H9 (cell line): ENCODE results near the gene SLC6A18. TPM values are rescaled to one million over a fixed set of nuclear protein-coding genes. Genes with fewer than 3 reads are reported as not detected.

ENCODE experiments used
- DNase-seq: peaks from one replicate; pipeline ENCODE4 v3.0.0-alpha.2; 2017
- H2AFZ ChIP-seq: one replicate; pipeline ENCODE4 v1.6.1; 2013; ENCODE audit warnings: mild to moderate bottlenecking, low read length, control low read depth, moderate library complexity
- H2AK5ac ChIP-seq: 2 replicates; pipeline ENCODE4 v1.6.1; 2013; ENCODE audit warnings: low read length, control low read depth, mixed read lengths; ENCODE audit not compliant: insufficient read length
- H2BK120ac ChIP-seq: one replicate; pipeline ENCODE4 v1.6.1; 2013; ENCODE audit warnings: low read depth, mild to moderate bottlenecking, low read length, control low read depth, inconsistent platforms; ENCODE audit not compliant: poor library complexity, severe bottlenecking
- H2BK12ac ChIP-seq: 2 replicates; pipeline ENCODE4 v1.6.1; 2013; ENCODE audit warnings: low read length, control low read depth, mixed read lengths, low read depth; ENCODE audit not compliant: insufficient read length
- H2BK15ac ChIP-seq: 2 replicates; pipeline ENCODE4 v1.6.1; 2013; ENCODE audit warnings: low read depth, low read length, control low read depth
- H2BK20ac ChIP-seq: one replicate; pipeline ENCODE4 v1.6.1; 2013; ENCODE audit warnings: low read depth, mild to moderate bottlenecking, low read length, control low read depth, inconsistent platforms; ENCODE audit not compliant: poor library complexity, severe bottlenecking
- H2BK5ac ChIP-seq: 2 replicates; pipeline ENCODE4 v1.6.1; 2013; ENCODE audit warnings: low read length, control low read depth, mixed read lengths; ENCODE audit not compliant: insufficient read length
- H3K14ac ChIP-seq: 2 replicates; pipeline ENCODE4 v1.6.1; 2013; ENCODE audit warnings: low read length, control low read depth; ENCODE audit not compliant: insufficient read depth
- H3K18ac ChIP-seq: 2 replicates; pipeline ENCODE4 v1.6.1; 2013; ENCODE audit warnings: low read depth, mild to moderate bottlenecking, mixed read lengths, low read length, control low read depth; ENCODE audit not compliant: insufficient read length
- H3K23ac ChIP-seq: 2 replicates; pipeline ENCODE4 v1.6.1; 2013; ENCODE audit warnings: low read length, control low read depth, mixed read lengths, low read depth; ENCODE audit not compliant: insufficient read length
- H3K23me2 ChIP-seq: 2 replicates; pipeline ENCODE4 v1.6.1; 2013; ENCODE audit warnings: low read depth, mild to moderate bottlenecking, mixed read lengths, low read length, control low read depth; ENCODE audit not compliant: insufficient read length, poor library complexity, severe bottlenecking
- H3K27ac ChIP-seq: 2 replicates; pipeline ENCODE4 v1.5.1; 2013; ENCODE audit warnings: low read length, control low read depth, mixed read lengths, low read depth; ENCODE audit not compliant: insufficient read length
- H3K27me3 ChIP-seq: 2 replicates; pipeline ENCODE4 v1.6.1; 2013; ENCODE audit warnings: low read length, control low read depth, inconsistent platforms; ENCODE audit not compliant: insufficient read depth
- H3K4ac ChIP-seq: 2 replicates; pipeline ENCODE4 v1.6.1; 2013; ENCODE audit warnings: low read depth, mild to moderate bottlenecking, control low read depth, inconsistent platforms, low read length, moderate library complexity
- H3K4me1 ChIP-seq: 2 replicates; pipeline ENCODE4 v1.6.1; 2013; ENCODE audit warnings: low read length, control low read depth, inconsistent platforms; ENCODE audit not compliant: insufficient read depth
- H3K4me2 ChIP-seq: 2 replicates; pipeline ENCODE4 v1.6.1; 2013; ENCODE audit warnings: low read length, control low read depth, mixed read lengths; ENCODE audit not compliant: insufficient read length, insufficient read depth
- H3K56ac ChIP-seq: 2 replicates; pipeline ENCODE4 v1.6.1; 2013; ENCODE audit warnings: low read depth, mild to moderate bottlenecking, mixed read lengths, low read length, control low read depth; ENCODE audit not compliant: insufficient read length
- H3K79me1 ChIP-seq: 2 replicates; pipeline ENCODE4 v1.6.1; 2013; ENCODE audit warnings: low read depth, mild to moderate bottlenecking, moderate library complexity, low read length, control low read depth, inconsistent platforms; ENCODE audit not compliant: insufficient read depth, poor library complexity, severe bottlenecking
- H3K79me2 ChIP-seq: 2 replicates; pipeline ENCODE4 v1.6.1; 2013; ENCODE audit warnings: low read length, control low read depth, inconsistent platforms; ENCODE audit not compliant: insufficient read depth
- H3K9ac ChIP-seq: 2 replicates; pipeline ENCODE4 v1.6.1; 2013; ENCODE audit warnings: low read length, control low read depth, mixed read lengths; ENCODE audit not compliant: insufficient read length; ENCODE audit errors: extremely low read depth
- H3K9me3 ChIP-seq: one replicate; pipeline ENCODE4 v1.6.1; 2013; ENCODE audit warnings: low read depth, low read length, inconsistent platforms; ENCODE audit not compliant: control insufficient read depth
- H3T11ph ChIP-seq: one replicate; pipeline ENCODE4 v1.6.1; 2013; ENCODE audit warnings: mild to moderate bottlenecking, low read length, control low read depth, inconsistent platforms
- H4K20me1 ChIP-seq: one replicate; pipeline ENCODE4 v1.6.1; 2013; ENCODE audit not compliant: control insufficient read depth, insufficient read length, insufficient read depth
- H4K5ac ChIP-seq: 2 replicates; pipeline ENCODE4 v1.6.1; 2013; ENCODE audit warnings: low read depth, mild to moderate bottlenecking, mixed read lengths, low read length, control low read depth; ENCODE audit not compliant: insufficient read length
- H4K8ac ChIP-seq: replicated peaks from 2 replicates; pipeline ENCODE4 v1.6.1; 2013; ENCODE audit warnings: low read length, control low read depth, mixed read lengths, low read depth; ENCODE audit not compliant: insufficient read length
- H4K91ac ChIP-seq: 2 replicates; pipeline ENCODE4 v1.6.1; 2013; ENCODE audit warnings: low read depth, mild to moderate bottlenecking, moderate library complexity, mixed read lengths, low read length, control low read depth; ENCODE audit not compliant: insufficient read length
- H3K27ac Mint-ChIP-seq, 3 experiments: 2 replicates in 2 of 3; 3 replicates in 1 of 3; pipeline ENCODE4 v1.8.0; 2020 to 2021; ENCODE audit warnings: mixed read lengths in 3 of 3, mild to moderate bottlenecking in 1 of 3, moderate library complexity in 1 of 3
- H3K27me3 Mint-ChIP-seq: 2 replicates; pipeline ENCODE4 v1.8.0; 2021; ENCODE audit warnings: low read depth, mild to moderate bottlenecking, moderate library complexity, mixed read lengths
- H3K36me3 Mint-ChIP-seq, 3 experiments: 2 replicates in 2 of 3; 3 replicates in 1 of 3; pipeline ENCODE4 v1.8.0; 2020 to 2021; ENCODE audit warnings: low read depth in 3 of 3, mixed read lengths in 3 of 3; ENCODE audit not compliant: insufficient read depth in 1 of 3
- H3K4me1 Mint-ChIP-seq, 2 experiments: 2 replicates each; pipeline ENCODE4 v1.8.0; 2020; ENCODE audit warnings: mixed read lengths in 2 of 2
- H3K4me3 Mint-ChIP-seq, 2 experiments: 2 replicates in 1 of 2; 3 replicates in 1 of 2; pipeline ENCODE4 v1.8.0; 2020 to 2021; ENCODE audit warnings: mild to moderate bottlenecking in 2 of 2, mixed read lengths in 2 of 2, moderate library complexity in 1 of 2
- H3K9me3 Mint-ChIP-seq, 2 experiments: 2 replicates in 1 of 2; 3 replicates in 1 of 2; pipeline ENCODE4 v1.8.0; 2020; ENCODE audit warnings: mild to moderate bottlenecking in 2 of 2, mixed read lengths in 2 of 2, moderate library complexity in 1 of 2
- CTCF ChIP-seq: fragments of 200-600 bp; sonication (generic); conservative IDR thresholded peaks from 3 replicates; pipeline ENCODE4 v1.8.0; 2021; ENCODE audit warnings: antibody characterized with exemption, mild to moderate bottlenecking
- WGBS: extraction: QIAGEN DNeasy Blood & Tissue Kit; methylation state at CpG from one replicate; pipeline ENCODE4 v1.1.7; 2013; ENCODE audit warnings: missing lambda C conversion rate, low lambda C conversion rate, mixed read lengths; ENCODE audit not compliant: insufficient read length; ENCODE audit errors: extremely low coverage; 5-methylcytosine and 5-hydroxymethylcytosine counted together
- total RNA-seq: library from RNA; stranded (reverse); gene quantifications from 2 replicates; pipeline ENCODE4 v1.2.1, GENCODE V29; 2021

The SLC6A18 gene
- total RNA-seq, 1 experiment from 2014 or later = not detected

- no CpG with 5 or more reads among the region's 26 CpGs for WGBS
- Histone ChIP-seq H2BK5ac (no peak overlapping the region), H4K8ac (no peak overlapping the region), H3K18ac (no peak overlapping the region), H3K9me3 (no peaks in the 10 kb centered on the region), H3K4me2 (no peak overlapping the region), H4K20me1 (no peaks in the 10 kb centered on the region), H2BK20ac (no peak overlapping the region), H2AK5ac (no peak overlapping the region), H3K4ac (no peak overlapping the region), H4K5ac (no peak overlapping the region), H2BK15ac (no peak overlapping the region), H2BK120ac (no peak overlapping the region), H2BK12ac (no peak overlapping the region), H3K27me3 (no peaks in the 10 kb centered on the region), H2AFZ (no peak overlapping the region), H3K9ac (no peak overlapping the region), H3K27ac (no peak overlapping the region), H3K14ac (no peak overlapping the region), H3K4me1 (no peaks in the 10 kb centered on the region), H3K79me1 (no peaks in the 10 kb centered on the region), H4K91ac (no peak overlapping the region), H3K79me2 (no peaks in the 10 kb centered on the region), H3K56ac (no peak overlapping the region), H3K23me2 (no peaks in the 10 kb centered on the region), H3T11ph (no peak overlapping the region), H3K23ac (no peak overlapping the region)
- Mint-ChIP-seq H3K36me3 (no peaks in the 10 kb centered on the region), H3K4me3 (no peak overlapping the region), H3K9me3 (no peaks in the 10 kb centered on the region), H3K4me1 (peaks cover 1 to 2% of the 10 kb centered on the region in 2 experiments), H3K27me3 (no peaks in the 10 kb centered on the region), H3K27ac (no peak overlapping the region)
- TF ChIP-seq CTCF = no peak
- no peak for DNase-seq
Observed at GRCh38 chr5:1199649-1200494, 25.3 kb upstream of the SLC6A18 start.
